Erythroblast (primary cell): ENCODE data around the gene DUSP9.
A peak's percentile ranks its signal among the peaks of the same experiment; 100 is the strongest.
"Not testable (repeated sequence)": the region's sequence is repeated elsewhere in the genome, so short reads cannot be mapped to it uniquely, and the experiment has no call there.

ENCODE experiments used
- DNase-seq, 2 experiments: peaks; one replicate each; lab custom pipeline; 2025; lab: John Stamatoyannopoulos, UW
- GATA1 ChIP-seq: IDR thresholded peaks from 2 replicates; pipeline ENCODE4 v1.6.1; 2011; ENCODE audit warnings: low read depth, mild to moderate bottlenecking, control low read depth, low read length, moderate library complexity
- POLR2A ChIP-seq: IDR thresholded peaks from 2 replicates; pipeline ENCODE4 v1.6.1; 2011; ENCODE audit warnings: mild to moderate bottlenecking, low read length

The DUSP9 gene, protein sequence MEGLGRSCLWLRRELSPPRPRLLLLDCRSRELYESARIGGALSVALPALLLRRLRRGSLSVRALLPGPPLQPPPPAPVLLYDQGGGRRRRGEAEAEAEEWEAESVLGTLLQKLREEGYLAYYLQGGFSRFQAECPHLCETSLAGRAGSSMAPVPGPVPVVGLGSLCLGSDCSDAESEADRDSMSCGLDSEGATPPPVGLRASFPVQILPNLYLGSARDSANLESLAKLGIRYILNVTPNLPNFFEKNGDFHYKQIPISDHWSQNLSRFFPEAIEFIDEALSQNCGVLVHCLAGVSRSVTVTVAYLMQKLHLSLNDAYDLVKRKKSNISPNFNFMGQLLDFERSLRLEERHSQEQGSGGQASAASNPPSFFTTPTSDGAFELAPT

DNA sequence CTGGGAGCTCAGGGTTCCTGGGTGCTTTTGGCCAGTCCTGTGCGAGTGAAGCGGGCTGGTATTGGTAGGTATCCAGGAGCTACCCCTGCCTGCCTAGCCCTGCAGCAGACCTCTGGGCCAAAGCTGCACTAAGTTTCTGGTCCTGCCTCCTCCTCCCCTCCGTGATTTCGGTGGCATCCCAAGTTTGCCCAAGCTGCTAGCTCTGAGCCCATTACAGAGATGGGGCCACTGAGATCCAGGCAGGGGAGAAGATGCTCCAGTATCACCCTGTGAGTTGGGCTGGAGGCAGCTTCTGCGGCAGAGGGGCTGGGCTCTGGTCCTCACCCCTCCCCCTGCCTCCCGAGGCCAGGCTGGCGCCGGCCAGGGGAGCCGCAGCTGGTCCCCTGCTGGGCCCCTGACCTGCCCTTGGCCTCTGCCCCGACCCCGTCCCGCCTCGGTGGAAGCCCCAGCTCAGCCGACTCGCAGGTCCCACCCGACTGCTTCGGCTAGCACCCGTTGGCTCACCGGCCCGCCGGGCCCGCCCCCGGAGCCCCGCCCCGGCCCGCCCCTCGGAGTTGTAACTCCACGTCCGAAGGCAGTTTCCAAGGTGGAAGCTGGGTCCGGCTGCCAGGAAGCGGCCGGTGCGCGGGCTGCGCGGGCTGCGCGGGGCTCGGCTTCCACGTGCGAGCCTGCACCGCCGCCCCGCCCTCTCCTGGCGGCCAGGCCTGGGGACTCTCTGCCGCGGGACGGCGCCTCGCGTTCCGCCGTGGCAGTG, at the start of gene DUSP9:
Gene DUSP9 (plus strand): TSS at position 584 of the 754 bp plus-strand sequence. CDS start 751 bp downstream, outside the sequence.
- TF ChIP-seq POLR2A (no peak), GATA1 (no peak)

DNA sequence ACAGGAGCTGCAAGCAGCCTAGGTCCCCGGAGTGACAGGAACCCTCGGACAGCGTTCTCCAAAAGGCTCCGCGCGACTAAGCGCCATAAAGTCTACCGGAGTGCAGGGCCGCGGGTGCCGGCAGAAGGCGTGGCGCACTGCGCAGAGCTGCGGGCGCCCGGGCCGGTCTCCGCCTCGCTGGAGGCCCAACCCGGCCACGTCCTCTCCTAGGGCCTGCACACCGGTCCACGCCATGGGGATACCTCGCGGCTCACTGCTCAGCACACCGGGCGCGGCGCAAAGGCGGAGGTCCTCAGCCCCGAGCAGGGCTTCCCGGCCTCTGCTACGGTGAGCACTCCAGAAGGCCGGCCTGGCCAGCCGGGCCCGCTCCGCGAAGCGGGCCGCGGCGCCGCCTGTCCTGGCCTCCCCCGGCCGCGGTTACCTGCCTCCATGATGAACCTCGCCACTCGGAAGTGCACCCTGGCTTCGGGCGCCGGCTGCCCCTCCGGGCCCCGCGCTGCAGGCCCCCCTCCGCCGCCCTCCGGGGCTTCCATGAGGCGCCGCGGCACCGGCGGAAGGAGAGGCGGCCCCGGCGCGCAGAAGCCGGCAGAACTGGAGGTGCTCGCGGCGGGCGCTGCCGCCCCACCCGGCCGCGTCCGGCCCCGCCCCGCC, 48.3 kb upstream of the DUSP9 start, which contains the start of gene CCNQ:
Gene CCNQ (minus strand): TSS at position 599 of the 651 bp plus-strand sequence. CDS start 66 bp downstream, at position 533.
- peak; percentile 53 to 60 for DNase-seq

More for the DNA sequence above, at the start of gene DUSP9:
- DNase-seq = no peak

GRCh38 chrX:153599192-153600031, 47.6 kb upstream of the DUSP9 start:
- TF ChIP-seq POLR2A (no peak), GATA1 (no peak)
- peak; percentile 92 to 94 for DNase-seq

More for the DNA sequence above, 48.3 kb upstream of the DUSP9 start, which contains the start of gene CCNQ:
- TF ChIP-seq GATA1 (no peak), POLR2A (peak; percentile 31)

DNA sequence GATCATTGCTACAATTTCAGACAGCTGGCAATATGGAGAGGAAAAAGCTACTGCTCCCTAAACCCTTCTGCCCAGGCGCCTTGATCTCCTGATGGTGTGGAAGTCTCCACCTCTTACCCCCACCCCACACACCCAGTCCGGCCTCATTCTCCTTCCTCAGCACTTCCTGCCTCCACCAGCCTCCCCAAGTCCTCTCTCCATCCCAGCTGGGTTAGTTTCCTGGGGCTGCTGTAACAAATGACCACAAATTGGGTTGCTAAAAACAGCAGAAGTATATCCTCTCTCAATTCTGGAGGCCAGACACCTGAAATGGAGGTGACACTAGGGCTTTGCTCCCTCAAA, 47.0 kb upstream of the DUSP9 start:
- peak; percentile 8 to 24 for DNase-seq
- TF ChIP-seq POLR2A (no peak), GATA1 (no peak)

GRCh38 chrX:153600921-153601320, 46.1 kb upstream of the DUSP9 start:
- TF ChIP-seq GATA1 (no peak), POLR2A (no peak)
- no peak for DNase-seq

- no peak for TF ChIP-seq POLR2A
- no peak for TF ChIP-seq GATA1
- no peak for DNase-seq
Measured at GRCh38 chrX:153601511-153602110, 45.4 kb upstream of the DUSP9 start.

GRCh38 chrX:153602601-153603000, 44.4 kb upstream of the DUSP9 start:
- no peak for TF ChIP-seq POLR2A
- TF ChIP-seq GATA1 = no peak
- DNase-seq = no peak

GRCh38 chrX:153603131-153603656, 43.8 kb upstream of the DUSP9 start:
- no peak for TF ChIP-seq GATA1
- no peak for TF ChIP-seq POLR2A
- no peak for DNase-seq

- not testable (repeated sequence) for DNase-seq
Measured at GRCh38 chrX:153604666-153605380, 42.2 kb upstream of the DUSP9 start.

GRCh38 chrX:153606503-153606902, 40.5 kb upstream of the DUSP9 start:
- no peak for TF ChIP-seq GATA1
- TF ChIP-seq POLR2A = no peak
- DNase-seq = no peak

DNA sequence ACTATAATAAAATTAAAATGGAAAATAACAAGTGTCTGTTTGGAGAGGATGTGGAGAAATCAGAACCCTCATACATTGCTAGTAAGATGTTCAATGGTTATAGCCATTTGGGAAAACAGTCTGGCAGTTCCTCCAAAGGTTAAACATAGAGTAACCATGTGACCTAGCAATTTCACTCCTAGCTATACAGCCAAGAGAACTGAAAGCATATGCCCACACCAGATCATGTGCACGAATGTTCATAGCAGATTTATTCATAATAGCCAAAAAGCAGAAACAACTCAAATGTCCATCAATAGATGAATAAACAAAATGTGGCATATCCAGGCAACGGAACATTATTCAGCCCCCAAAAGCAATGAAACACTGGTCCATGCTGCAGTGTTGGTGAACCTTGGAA, 38.6 kb upstream of the DUSP9 start:
- DNase-seq = no peak
- no peak for TF ChIP-seq POLR2A

- DNase-seq = no peak
- no peak for TF ChIP-seq GATA1
- no peak for TF ChIP-seq POLR2A
Measured at GRCh38 chrX:153608806-153609205, 38.2 kb upstream of the DUSP9 start.
